Stimulated activated CD4-positive, alpha-beta T cell treated with anti-CD3 and anti-CD28 coated beads, Interleukin-15, amount 100 ng/mL, for 48 hours (primary cell): ENCODE measurements around the gene NREP.
A peak's percentile ranks its signal among the peaks of the same experiment; 100 is the strongest.

Source experiments
- DNase-seq, 2 donors: peaks; one replicate each; pipeline ENCODE4 v3.0.0-alpha.2; 2020; ENCODE audit warnings: low read depth in 2 of 2

The NREP gene

DNA sequence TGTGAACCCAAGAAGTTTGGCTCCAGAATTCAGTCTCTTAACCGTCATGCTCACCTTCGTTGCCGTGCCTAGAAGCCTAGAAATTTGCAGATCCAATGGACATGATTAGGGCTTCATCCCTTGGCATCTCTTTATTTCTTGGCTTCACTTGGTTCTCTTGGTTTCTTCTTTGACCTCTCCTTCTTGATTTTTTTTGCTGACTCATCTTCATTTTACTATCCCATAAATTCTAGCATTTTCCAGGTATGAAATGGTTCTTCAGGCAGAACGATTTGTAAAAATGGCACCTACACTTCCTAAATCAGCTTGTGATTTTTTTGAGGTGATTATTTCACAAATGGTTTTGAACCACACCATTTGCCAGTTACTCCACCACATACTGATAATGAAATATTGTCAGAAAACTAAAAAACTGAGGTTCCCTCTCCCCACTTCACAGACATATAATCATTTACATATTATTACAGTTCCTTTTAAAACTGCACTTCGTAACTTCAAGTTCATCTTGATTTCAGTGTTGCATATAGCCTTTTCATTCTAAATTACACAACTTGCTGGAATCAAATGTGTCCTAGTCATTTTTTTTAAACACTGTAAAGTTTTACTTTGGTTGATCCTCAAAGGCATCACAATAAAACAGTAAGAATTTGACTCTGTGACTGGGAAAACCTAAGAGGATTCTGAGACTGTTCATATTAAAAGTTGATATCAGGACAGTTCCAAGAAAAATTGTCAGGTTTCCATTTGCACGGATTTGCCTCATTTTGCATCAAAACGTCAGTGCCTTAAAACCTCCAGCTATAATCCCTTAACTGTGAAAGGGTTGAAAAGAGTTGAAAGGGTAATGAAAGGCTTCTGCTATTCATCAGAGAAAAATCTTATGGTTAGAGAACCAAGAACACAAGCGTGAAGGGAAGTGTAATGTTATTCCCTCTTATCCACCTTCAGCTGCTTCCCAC lies 8.9 kb upstream of the NREP start:
- no peak for DNase-seq

DNA sequence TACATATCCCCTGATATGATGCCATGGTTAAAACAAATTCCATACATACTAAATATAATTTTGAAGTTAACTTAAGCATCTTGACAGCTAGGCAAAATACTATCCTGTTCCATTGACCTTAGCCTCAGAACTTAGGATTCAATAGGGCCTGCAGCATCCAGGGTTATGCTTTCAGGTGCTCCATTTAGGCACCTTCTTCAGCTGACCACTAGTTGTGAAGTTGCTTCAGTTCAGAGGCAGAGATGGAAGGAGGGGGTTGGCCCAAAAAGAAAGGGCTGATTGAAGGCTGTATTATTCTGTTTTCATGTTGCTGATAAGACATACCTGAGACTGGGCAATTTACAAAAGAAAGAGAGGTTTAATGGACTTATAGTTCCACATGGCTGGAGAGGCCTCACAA lies 7.0 kb upstream of the NREP start:
- no peak for DNase-seq

DNA sequence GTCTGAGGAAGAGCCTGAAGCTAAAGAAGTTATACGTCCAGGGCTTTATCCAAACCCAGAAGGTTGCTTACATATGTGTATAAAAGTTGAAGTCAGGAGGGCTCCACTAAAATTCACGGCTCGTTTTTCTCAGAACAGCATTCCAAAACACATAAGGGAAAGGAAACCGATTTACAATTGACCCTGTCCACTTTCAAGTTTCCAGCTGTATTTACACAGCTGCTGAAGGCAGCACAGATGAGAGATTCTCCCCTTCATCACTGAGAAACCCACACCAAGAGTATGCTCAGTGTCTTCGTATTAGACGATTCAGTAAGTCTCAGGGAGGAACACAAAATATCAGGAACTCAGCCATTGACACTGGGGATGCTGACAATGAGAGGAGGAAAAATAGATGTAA lies 5.9 kb upstream of the NREP start:
- DNase-seq = no peak

DNA sequence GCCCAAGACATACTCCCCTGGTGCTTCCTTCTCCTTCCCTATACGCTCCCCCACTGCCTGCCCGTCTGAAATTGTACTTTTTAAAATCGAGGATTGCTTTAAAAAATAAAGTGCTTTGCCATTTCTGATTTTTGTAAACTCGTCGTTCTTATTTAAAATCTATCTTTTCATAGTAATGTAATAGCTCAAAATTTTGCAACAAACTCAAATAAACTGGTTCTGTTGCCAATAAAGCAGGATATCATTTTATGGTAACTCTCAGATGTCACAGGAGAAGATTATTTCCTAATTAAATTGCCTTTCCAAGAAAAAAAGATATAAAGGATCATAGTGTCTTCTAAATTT lies 1.3 kb upstream of the NREP start:
- no peak for DNase-seq

DNA sequence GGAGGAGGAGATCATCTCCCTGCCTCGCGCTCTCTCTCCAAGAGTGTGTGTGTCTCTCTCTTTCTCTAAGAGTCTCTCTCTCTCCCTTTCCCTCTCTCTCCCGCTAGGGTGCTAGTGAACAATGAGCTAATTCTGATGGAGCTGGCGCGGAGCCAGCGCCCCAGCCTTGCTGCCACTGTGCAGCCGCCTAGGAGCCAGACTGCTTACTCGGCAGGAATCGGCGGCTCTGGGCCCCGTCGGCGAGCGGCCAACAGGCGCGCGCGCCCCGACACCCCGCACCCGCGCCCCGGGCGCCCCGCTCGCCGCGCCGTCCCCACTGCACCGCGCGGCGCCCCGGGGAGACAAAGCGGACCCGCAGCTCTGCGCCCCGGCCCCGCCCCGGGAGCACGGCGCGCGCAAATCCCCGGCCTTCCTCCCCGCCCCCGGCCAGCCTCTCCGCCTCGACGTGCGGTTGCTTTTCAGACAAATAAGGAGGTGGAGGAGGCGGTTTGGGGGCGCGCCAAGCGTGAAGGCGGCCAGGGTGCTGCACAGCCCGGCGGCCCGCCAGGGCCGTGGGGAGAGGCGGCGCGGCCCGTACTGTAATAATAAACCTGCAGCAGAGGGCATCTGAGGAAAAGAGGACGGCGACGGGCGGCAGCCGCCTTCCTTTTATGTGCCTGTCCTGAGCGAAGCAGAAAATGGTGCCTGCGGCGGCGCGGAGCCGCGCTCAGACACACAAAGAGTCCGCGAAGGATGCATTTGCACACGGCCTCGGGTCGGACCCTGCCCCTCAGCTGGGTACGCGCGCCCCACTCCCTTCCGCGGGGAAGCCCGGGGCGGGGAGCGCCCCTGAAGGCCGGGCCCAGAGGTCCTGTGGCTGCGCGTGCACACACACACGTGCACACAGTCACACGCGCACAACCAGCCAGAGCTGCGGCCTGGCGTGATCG lies 625 bp upstream of the NREP start:
- peak; percentile 72 to 76 for DNase-seq

DNA sequence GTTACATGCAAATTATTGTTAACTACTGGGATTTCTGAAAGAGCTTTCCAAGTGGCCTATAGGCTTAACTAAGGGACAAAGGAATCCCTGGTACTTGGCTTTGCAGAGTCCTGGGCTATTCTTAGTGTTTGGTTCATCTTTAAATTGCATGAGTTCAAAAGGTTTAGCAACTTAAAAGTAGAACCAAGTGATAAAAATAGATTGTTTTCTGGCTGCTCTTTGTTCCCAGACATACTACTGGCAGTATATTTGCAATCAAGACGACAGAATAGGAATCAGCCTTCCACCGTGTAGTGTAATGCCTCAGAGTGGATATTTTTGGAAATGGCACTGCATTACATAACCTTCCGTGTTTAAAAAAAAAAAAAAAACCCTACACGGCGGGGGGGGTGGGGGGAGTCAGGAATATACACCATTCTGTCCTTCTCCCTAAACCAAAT lies 1.0 kb downstream of the NREP start:
- no peak for DNase-seq

DNA sequence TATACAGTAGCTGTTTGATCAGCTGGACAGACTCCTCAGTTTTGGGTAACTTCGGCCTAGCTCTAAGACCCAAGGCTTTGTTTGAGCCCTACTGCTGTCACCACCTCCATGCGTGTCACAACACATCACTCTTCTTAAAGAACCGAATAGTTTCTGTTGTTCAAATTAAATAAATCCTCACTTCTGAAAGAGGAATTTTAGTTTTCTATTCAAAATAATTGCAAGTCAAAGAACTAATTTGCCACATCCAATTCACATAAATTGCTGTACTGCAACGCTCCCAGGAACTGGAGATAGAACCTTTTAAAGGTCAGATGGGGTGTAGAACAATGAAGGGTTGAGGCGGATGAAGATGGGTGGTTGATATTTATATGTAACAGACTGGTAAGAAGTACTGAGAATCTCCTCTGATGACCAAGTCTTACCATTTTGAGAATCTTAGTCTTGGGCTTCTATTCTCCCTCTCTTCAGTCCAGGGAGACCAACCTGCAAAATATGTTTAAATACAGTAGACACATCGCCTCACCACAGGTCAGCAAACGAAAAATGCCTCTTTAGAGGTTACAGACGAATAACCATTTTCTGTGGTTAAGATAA lies 1.6 kb downstream of the NREP start:
- no peak for DNase-seq

DNA sequence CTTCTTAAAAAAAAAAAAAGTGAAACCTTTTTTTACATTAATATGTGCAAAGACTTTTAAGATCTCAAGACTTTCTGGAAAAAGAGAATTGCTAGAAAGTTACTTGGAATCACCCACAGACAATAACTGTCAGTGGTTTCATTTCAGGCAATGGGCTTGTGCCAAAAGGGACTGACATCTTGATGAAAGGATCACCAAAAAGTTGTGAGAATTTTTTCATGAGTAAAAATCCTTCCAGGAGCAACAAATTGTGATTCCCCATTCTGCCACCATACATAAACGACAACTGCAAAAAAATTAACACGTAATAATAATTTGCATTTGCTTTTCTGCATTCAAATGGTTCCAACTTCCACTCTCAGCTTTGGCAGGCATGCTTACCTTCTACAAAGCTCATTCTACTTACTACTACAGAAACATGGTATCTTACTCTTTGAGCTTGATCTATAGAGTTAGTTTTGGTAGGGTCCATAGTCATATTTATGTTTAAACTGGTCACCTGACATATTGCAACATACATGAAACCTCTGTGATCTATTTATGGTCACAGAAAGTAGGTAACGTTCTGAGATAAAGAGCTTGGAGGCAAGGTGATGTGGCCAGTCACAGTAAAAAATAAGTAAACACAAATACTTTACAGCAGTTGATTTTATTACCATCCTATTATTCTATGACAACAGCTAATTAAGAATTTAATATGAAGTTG lies 3.0 kb downstream of the NREP start:
- no peak for DNase-seq

DNA sequence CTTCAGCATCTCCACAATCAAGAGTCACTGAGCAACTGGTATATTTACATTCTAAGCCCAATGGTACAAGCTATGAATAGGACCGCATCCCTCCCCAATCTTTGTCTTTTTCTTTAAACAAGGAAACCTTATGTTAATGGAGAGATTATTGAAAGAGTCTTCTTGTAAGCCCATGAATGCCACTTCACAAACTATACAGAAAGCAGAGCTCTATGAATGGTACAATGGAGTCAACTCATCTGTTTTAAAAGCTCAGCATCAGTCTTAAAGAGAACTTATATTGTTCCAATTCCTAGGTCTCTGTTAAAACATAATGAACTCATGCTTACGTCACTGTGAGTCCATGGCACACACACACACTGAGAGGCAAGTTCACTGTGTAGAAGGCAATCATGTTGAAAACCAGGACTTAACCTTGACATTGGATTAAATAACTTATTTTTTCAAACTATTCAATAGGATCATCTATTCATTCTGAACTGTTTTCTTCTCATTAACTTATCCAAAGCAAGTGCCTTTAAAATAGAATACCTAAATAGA lies 4.5 kb downstream of the NREP start:
- no peak for DNase-seq

DNA sequence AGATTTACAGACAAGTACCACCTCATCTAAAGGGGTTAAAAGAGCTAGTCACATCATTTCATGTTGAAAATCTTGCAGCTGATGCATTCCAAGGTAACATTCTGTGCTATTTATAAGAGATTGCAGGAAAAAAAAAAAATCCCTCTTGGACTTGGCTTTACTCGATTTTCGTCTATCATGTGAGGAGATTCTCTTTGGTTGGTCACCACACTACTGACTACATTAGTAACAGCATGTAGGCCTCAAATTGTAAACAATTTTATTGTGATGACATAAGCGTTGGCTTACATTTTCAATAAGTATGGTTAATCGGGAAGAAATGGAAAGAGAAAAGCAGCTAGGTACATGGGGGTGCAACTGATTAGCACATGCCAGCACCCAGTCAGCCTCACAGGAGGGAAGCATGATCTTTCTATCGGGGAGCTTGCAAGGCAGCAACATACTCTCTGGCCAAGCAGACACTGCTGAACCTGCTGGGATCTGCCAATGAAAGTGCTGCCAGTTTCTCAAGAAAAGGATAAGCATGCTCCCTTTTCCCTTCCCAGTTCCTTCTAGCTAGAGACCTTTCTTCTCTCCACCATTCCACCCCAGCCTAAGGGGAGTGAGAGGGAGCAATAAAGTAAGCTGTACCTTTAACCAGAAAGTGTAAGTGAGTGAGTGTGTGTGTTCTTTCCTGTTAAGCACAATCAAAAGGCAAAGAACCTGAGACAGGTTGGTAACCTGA lies 7.5 kb downstream of the NREP start:
- DNase-seq = no peak

DNA sequence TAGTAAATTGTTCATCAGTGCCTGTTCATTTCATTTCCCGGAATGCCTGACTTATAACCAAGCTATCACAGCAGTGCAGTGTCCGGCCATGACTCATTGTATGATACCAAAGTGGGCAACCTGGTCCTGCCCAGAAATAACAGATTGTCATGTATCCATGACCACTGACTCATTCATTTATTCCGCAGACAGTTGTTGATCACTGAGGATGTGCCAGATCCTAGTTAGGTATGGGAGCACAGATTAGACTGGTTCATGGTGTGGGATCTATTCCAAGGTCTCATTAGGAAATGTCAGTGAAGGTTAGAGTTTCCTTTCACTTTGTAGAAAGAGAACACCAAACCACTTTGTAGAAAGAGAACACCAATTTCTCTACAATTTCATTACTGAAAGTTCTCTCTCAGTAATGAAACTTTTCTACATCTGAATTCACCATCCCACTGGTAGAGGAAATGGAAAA lies 8.7 kb downstream of the NREP start:
- no peak for DNase-seq

DNA sequence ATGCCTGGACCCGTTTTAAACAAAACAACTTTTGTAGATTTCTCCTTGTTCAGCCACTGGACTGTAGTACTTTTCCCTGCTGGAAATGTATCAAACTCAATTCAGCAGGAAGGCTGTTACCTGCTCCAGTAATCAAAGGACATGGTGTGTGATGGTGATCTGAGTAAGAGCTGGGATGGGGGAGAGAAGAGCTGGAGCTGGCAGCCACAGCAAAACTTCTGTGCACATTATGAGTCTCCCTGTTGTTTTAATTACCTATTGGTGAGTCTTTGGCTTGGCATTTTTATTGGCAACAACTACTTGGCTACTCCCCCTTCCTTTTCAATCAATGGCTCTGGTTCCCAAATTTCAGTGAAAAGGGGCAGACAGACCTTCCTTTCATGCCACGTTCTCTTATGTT lies 9.7 kb downstream of the NREP start:
- no peak for DNase-seq

DNA sequence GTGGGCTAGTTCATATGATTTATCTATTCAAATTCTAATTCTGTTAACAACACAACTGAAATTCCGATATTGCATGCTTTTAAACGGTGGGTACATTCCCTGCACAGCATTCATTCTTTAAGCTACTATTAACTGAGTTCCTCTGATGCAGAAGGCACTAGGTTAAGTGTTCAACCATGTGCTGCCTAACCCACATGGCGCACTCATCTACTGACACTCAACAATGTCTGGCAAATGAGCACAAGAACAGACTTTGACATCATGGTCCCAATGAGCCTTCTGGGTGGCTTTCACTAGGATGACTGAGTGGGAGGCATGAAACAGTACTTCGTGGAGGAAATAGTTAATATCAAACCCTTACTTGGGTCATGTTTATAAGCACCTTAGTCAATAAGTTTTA lies 10.2 kb downstream of the NREP start:
- DNase-seq = no peak

DNA sequence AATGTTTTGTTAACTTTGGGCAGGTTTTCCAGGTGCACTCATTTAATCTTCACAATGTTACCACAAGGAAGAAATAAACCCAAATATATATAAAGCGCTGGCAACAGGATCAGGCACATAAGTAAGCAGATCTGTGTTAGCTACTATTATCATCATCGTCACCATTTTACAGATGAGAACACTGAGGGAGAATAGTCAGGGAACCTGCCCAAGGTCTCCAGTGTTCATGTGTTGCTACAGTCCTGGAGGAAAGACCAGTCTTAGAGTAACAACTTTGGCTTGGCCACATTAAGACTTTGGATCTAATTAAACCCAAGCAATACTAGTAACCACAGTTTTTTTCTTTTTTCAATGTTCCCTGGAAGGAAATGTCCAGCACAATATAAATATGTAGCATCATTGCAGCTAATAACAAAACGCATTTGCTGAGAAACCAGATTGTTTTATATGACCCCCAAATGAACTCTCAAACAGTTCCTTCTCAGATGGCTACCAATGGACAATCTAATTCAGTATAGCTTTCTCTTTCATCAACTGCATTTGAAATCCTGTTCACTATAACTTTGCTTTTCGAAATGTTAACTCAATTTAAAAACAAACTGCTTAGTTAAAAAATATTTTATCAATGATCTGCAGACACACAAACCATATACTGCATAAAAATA lies 11.8 kb downstream of the NREP start:
- DNase-seq = no peak

DNA sequence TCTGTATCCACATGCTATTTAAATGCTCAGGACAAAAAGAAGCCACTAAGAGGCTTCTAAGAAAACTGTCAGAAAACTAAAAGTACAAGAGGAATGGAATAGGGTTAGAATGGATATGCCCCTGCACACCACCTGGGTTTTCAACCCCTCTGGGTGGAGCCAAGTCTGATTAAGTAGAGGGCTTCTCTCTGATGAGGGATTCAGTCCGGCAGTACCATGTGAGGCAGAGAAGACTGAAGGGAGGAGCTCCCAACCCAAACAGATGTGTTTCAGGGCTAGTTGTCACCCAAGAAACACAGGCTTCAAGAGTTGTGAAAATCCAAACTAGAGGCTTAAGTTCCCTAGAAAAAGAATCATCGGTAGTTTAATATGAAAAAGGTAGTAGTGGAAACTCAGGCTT lies 12.5 kb downstream of the NREP start:
- DNase-seq = no peak

DNA sequence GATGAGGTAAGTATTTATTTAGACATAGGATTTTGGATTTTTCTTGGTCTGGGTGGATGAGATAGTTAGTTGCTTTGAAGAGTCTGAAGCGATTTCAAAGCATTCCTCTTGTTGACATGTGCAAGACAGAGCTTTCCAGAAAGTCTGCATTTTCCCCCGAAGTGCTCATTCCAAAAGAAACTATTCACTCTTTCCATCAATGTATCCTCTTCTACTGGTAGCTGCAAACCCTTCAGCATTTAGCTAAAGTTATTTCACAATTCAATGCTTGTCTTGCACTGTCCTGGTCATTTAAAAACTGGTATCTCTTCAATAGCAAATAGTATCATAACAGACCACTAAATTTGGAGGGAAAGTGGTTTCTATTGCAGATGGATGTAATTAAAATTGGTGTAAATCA lies 13.0 kb downstream of the NREP start:
- DNase-seq = no peak

DNA sequence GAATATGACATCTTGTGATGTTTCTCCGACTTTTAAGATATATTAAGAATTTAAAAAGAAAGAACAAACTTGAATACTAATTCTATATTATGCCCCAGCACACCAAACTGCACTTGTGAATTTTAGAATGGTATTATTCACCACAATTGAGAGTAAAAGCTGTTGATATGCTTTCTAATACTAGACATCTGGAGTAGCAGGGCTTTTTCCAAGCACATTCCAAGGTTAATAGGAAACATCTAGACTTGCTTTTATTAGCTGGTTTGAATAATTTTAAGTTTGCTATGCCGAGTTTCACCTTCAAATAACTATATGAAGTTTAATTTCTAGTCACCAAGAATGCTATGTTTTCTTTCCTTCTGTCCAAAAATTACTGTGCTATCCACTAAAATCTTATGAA lies 13.5 kb downstream of the NREP start:
- DNase-seq = no peak

DNA sequence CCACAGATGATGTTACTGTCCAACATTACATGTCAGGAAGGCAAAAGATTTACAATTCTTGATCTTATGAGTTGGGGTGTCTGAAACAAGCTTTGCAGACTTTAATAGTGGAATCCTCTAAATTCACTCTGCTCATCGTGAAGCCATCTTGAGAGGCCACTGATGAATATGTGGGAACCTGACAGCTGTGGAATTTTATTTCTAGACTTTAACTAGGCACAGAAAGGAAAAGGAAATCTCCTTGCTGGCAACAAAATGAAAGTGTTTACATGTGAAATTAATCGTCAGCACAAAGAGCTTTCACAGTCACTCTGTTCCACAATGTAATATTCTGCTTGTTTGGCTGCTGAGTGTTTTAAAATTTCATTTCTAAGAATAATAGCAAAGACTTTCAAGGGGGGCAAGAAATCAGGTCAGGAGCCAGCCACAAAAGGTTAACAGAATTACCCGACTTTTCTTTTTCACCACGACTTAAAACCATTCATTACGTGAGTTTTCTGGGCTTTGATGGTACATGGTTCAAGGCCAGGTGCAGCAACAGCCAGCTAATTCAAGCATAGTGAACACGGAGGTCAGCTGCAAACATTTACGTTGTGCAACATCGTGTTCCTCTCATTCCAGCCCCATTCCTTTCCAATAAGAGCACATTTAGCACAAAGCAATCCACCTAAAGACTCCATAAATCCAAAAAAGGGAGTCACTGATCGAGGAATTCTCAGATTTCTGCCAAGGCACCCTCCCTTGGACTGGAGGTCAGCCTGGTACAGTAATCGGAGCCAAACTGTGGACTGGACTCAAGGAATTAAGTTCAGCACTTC lies 14.6 kb downstream of the NREP start:
- DNase-seq = no peak

DNA sequence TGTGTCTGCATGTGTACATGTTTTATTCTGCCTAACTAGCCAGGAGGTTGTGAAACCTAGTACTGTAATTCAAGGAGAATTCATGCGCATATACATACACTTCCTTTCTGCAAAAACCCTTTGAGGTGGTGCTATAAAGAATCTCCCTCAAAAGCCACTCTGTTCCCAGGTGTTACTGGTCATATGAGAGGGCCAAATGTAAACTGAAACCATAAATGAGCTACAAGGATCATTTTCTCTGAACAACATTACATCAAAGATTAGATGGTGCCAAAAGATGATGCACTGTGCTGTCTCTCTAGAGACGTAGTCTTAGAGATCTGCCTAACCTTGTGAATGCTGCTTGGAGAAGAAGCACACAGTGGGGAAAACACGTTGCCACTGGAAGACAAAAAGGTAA lies 15.7 kb downstream of the NREP start:
- DNase-seq = no peak
